ENCODE measurements around the gene PLCB4.

Gene PLCB4

DNA sequence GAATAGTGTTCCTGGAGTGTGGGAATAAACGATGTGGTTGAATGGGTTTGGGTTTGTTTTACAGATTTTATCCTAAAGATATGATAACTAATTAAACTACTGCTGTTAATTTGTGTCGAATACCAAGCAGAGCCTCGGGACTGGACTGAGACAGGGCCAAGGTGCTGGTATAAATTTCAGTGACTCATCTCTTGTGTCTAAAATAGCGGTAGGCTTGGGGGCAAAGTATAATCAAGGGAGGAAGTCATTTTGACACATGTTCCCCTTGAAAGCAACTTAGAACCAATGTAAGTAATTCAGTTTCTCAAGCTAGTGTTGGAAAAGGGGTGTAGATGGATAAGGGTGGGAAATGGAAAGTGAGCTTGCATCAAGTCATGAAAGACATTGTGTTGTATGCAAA lies 108.4 kb downstream of the PLCB4 start:
- no peak for TF ChIP-seq ZNF274 (IDR thresholded peaks at IDR 0.05; ENCODE audit: low read depth, low read length)
- no peak overlapping the region for H3K4me3 ChIP-seq (ENCODE audit: low read length)

DNA sequence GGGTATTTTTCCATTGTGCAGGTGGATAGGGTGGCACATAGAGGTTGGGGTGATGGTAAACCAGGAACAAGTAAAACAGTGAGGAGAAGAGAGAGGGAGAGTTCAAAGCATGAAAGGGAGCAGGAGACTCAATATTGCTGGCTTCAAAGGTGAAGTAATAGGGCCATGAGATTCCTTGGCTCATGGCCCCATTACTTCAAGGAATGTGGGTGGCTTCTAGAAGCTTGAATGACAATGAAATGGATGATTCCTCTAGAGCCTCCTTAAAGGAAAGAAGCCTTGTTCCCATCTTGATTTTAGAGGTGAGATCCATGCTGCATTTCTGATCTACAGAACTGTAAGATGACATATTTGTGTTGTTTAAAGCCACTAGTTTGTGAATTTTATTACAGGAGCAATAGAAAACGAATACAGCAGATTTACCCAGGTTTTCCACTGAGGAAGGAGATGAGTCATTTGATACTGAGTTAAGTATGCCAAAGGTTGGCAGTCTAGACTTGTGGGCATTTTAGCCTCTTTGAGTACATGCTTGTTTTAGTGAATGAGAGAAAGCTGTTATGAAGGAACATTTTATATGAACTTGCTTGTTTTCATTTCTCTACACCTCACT lies 110.4 kb downstream of the PLCB4 start:
- H3K4me3 ChIP-seq (ENCODE audit: low read length) = no peak overlapping the region

DNA sequence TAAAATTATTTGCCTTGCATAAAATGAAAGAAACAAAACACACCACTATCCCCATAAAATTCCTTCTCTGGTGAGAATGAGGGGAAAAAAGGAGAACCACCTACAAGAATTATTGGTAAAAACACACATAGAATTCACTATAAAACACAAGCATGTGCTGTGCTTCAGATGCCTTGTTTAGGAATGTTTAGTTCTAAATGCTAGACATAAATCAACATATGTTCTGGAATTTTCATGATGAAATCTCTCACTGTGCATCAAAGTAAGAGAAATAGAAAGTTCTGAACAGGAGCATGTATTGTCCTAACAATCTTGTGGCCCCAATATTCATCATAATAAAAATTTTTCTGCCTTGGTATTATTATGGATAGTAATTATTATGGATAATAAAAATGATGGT lies 111.0 kb downstream of the PLCB4 start:
- no peak overlapping the region for H3K4me3 ChIP-seq (ENCODE audit: low read length)
- TF ChIP-seq ZNF274 (IDR thresholded peaks at IDR 0.05; ENCODE audit: low read depth, low read length) = no peak

More for the DNA sequence above, 110.4 kb downstream of the PLCB4 start:
- TF ChIP-seq ZNF274 (IDR thresholded peaks at IDR 0.05; ENCODE audit: low read depth, low read length) = no peak

DNA sequence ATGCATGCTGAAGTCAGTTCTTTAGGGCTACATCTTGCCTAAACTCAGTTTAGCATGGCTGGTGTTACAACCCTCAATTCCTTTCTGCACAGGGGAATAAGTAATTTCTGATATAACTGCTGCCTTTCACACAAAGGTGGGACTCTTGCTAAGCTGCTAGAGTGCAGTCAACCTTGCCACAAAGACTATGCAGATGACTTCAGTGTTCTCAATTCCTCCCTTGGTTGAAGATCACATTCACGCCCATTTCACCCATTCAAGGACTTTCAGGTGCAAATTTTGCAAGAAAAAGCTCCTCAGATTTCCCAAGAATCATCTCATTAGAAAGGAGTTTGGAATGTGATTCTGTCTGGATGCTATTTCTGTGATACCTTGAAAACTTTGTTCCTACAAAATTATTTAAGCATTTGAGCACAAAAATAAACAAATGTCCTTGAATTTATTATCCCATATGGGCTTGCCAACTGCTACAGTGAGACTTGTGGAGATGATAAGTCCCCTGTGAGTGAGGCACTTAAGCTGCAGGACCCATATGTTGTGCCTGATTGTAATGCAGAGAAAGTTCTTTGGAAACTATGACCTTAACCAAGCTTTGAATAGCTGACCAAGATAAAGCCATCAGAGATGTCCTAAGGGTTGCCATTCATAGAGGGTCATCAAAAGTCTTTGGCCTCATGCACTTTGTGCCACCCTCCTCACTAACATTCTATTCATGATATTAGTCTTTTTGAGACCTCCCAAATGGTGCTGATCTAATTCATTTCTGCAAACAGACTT lies 111.8 kb downstream of the PLCB4 start:
- H3K4me3 ChIP-seq (ENCODE audit: low read length) = no peak overlapping the region
- TF ChIP-seq ZNF274 (IDR thresholded peaks at IDR 0.05; ENCODE audit: low read depth, low read length) = no peak

DNA sequence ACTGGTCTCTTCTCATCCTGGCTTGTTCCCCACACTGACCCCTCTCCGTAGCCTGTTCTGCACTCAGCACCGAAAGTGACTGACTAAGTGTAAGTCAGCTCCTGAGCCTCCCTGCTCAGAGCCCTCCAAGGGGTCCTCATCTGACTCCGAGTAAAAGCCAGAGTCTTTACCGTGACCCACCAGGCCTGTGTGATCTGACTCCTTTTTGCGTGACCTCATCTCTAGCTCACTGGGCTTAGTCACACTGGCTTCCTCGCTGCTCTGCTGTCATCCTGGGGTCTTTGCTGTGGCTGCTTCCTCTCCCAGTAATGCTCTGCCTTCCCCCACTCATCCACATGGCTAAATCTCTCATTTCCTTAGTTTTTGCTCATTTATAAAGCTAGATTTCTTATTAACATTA lies 116.6 kb downstream of the PLCB4 start:
- no peak for TF ChIP-seq ZNF274 (IDR thresholded peaks at IDR 0.05; ENCODE audit: low read depth, low read length)
- no peak overlapping the region for H3K4me3 ChIP-seq (ENCODE audit: low read length)

DNA sequence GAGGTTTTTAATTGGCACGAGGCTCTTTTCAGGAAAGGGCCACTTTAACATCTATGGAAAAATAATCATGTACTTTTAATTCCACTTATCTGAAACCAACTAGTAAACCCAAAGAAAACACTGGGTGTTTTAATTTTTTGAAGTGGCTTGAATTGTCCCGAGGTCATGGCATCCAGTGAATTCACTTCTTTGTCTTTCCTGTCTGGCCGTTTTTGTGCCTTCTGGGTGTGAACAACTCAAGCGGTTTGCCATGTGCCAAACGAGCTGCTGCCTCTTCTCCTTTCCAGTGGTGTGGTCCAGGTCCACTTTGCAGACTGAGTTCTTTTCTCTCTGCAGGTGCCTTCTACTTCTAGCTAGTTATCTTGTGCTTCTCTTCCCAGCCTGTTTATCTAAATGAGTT lies 117.5 kb downstream of the PLCB4 start:
- TF ChIP-seq ZNF274 (IDR thresholded peaks at IDR 0.05; ENCODE audit: low read depth, low read length) = no peak
- H3K4me3 ChIP-seq (ENCODE audit: low read length) = no peak overlapping the region

DNA sequence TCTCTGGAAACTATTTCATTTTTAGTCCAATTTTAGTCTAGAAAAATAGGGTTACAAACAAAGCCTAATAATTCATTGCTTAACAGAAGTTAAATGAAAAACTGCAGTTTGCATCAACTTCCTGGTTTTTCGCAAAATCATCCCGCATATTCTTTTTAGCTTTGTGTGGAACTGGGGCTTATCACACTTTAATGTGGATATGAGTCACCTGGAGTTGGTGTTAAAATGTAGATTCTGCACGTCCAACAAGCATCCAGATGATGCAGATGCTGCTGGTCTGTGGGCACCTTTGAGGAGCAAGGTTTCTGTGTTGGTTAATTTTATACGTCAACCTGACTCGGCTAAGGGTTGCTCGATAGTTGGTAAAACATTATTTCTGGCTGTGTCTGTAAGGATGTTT lies 126.1 kb downstream of the PLCB4 start:
- no peak overlapping the region for H3K4me3 ChIP-seq (ENCODE audit: low read length)
- no peak for TF ChIP-seq ZNF274 (IDR thresholded peaks at IDR 0.05; ENCODE audit: low read depth, low read length)

DNA sequence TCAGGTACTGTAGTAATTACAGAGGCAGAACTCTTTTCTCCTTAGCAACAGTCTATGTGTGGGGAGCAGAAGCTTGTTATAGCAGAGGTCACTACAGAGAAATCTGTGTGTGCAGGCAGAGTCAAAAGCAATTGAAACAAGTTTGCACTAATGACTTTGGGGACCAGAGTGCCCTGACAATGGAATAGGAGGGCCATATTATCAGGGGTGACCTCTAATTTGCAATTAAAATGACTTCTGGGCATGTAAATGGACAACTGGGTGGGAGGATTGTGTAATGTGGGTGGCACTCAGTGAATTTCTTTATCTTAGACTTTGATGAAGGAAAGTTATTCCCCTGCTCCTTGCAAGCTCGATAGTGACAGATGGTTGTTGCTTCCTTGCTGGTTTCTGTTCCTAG lies 127.2 kb downstream of the PLCB4 start:
- no peak for TF ChIP-seq ZNF274 (IDR thresholded peaks at IDR 0.05; ENCODE audit: low read depth, low read length)
- H3K4me3 ChIP-seq (ENCODE audit: low read length) = no peak overlapping the region

DNA sequence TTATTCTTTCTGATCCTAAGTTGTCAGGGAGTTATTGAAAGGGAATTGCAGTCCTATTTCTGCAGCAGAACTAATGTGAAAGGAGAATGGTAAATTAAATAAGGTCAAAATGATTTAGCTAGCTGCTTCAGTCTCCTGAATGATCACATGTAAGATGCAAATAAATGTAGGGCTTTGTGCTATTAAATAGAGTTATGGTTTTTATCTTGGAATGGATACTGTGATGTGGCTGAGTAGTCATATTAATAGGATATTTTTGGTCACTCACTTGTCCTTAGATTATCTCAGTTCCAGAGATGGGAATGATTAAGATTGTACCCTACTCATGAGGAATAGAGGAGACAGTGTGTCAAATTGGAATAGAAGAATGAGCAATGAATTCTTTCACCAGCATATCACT lies 129.6 kb downstream of the PLCB4 start:
- no peak overlapping the region for H3K4me3 ChIP-seq (ENCODE audit: low read length)
- no peak for TF ChIP-seq ZNF274 (IDR thresholded peaks at IDR 0.05; ENCODE audit: low read depth, low read length)

DNA sequence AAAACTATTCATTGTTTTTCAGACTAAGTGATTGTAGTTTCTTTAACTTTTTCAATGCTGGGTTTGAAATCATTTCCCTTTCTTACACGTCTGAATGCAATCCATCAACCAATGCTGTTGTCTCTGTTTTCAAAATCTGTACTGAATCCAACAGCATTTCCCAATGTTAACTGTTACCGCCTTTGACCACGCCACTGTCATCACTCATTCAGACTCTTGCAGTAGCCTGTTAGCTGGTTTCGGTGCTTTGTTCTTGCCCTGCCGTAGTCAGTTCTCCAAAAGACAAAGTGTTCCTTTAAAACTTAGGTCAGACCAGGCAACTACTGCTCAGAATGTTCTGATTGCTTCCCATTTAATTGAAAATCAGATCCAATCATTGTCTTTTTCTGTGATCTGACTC lies 131.3 kb downstream of the PLCB4 start:
- no peak overlapping the region for H3K4me3 ChIP-seq (ENCODE audit: low read length)
- no peak for TF ChIP-seq ZNF274 (IDR thresholded peaks at IDR 0.05; ENCODE audit: low read depth, low read length)

DNA sequence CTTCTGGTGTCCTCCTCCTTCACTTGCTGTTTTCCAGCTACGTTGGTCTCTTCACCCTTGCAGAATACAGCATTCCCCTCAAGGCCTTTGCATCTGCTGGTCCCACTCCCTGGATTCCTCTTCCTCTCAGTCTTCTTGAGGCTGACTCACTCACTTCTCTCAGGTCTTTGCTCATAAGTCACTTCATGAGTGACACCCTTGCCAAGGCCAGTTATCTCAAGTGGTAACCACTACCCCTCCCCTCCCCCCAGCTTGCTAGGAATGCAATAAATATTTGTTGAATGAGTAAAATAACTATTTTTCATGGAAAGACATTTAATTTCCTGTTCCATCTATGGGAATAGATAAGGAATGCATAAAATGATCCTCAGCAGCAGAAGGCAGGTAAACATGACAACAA lies 131.7 kb downstream of the PLCB4 start:
- no peak overlapping the region for H3K4me3 ChIP-seq (ENCODE audit: low read length)
- no peak for TF ChIP-seq ZNF274 (IDR thresholded peaks at IDR 0.05; ENCODE audit: low read depth, low read length)

DNA sequence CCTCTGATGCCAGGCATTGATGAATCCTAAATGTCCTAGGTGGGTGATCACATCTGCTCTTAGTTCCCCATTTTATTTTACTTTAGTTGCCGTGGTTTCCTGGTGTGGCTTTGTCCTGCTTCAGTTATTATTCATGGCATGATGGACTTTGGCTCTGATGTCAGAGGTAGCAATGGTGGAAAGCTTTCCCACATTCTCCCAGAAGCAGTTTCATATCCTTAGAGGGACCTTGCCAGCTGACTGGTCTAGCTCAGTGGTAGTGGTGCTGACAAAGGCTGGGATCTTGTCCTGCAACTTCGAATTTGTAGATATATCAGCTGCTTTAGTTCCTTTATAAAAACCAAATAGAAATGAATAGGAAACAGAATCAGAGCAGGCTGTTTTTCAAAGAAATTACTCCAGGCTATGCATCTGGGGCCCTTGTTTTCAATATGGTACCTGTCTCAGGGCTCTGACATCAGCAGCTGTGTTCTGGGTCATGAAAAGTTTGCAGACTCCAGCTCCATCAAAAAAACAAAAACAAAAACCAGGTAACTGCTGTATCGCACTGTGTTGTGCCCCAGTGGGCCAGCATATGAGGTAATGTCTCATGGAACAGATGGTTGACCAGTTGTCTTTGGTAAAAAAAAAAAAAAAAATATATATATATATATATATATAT lies 133.7 kb downstream of the PLCB4 start:
- no peak for TF ChIP-seq ZNF274 (IDR thresholded peaks at IDR 0.05; ENCODE audit: low read depth, low read length)
- H3K4me3 ChIP-seq (ENCODE audit: low read length) = no peak overlapping the region

DNA sequence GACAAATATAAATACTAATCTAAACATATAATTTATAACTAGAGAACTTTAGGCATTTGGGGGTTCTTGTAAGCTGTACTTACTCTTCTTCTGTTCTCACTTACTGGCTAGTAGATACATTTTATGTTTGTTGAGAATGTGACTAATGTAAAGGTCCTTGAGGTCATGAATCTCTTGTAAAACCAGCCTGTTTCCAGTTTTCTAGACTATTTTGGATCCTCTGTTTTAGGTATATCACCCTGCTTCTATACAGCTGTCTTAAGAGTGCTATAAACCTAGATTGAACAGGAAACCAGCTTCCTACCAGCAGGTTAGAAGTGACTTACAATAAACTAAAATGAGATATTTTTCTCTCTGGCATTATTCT lies 134.2 kb downstream of the PLCB4 start:
- no peak for TF ChIP-seq ZNF274 (IDR thresholded peaks at IDR 0.05; ENCODE audit: low read depth, low read length)
- H3K4me3 ChIP-seq (ENCODE audit: low read length) = no peak overlapping the region

DNA sequence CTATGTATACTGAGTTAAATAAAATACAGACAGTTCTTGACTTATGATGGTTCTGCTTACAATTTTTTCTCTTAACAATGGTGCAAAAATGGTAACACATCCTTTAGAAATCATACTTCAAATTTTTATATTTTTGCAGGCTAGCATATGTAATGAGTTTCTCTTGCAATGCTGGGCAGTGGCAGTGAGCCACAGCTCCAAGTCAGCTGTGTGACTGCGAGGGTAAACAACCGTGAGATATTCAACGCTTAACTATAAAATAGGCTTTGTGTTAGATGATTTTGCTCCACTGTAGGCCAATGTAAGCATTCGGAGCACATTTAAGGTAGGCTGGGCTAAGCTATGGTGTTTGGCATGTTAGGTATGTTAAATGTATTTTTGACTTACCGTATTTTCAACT lies 136.1 kb downstream of the PLCB4 start:
- H3K4me3 ChIP-seq (ENCODE audit: low read length) = no peak overlapping the region
- TF ChIP-seq ZNF274 (IDR thresholded peaks at IDR 0.05; ENCODE audit: low read depth, low read length) = no peak

DNA sequence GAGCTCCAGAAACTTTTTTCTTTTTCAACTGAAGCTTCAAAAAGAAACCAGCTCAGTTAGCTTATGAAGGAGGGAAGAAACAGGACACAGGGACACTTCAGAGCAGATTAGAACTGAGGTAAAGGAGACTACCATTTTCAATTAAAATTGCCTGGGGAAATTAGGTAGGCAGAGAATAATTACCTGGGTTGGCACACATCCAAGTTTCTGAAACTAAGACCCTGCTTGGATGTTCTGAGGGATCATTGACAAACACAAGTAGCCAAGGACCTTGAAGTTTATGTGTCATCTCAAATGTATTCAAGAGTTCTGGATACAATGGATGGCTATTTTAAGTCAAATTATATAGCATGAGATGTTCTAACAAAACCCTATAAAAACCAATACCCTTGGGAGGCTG lies 137.6 kb downstream of the PLCB4 start:
- no peak for TF ChIP-seq ZNF274 (IDR thresholded peaks at IDR 0.05; ENCODE audit: low read depth, low read length)
- H3K4me3 ChIP-seq (ENCODE audit: low read length) = no peak overlapping the region

Measured in GM08714 (cell line).